ENCODE results near the gene SHANK1.
"Not testable (repeated sequence)": the region's sequence is repeated elsewhere in the genome, so short reads cannot be mapped to it uniquely, and the experiment has no call there.

SHANK1 gene

GRCh38 chr19:50719566-50719965, at the start of gene SHANK1:
TSS of gene SHANK1 (minus strand) at chr19:50719802. CDS start at chr19:50716919, 2,883 bp downstream.
- H3K4me3 ChIP-seq (ENCODE audit: low read length): no peak within 1 kb of the TSS
- no peak for TF ChIP-seq CTCF (conservative IDR thresholded peaks at IDR 0.05; ENCODE audit: low read depth, low read length)
- no peak for DNase-seq (ENCODE audit: low read depth)

DNA sequence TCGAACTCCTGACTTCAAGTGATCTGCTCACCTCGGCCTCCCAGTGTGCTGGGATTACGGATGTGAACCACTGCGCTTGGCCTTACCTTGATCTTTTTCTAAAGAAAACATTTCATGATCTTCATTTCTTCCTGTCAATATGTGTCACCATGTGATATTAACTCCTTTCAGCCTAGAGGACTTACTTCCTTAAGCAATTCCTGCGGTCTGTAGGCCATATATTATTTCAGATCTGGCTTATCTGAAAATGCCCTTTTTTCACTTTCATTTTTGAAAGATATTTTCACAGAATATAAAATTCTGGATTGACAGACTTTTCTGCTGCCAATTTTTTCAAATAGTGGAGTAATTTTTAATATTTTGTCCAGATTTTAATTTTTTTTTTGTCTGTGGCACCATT, 48.7 kb upstream of the SHANK1 start:
- no peak for DNase-seq (ENCODE audit: low read depth)
- H3K4me3 ChIP-seq (ENCODE audit: low read length): no peak overlapping the region
- no peak for TF ChIP-seq CTCF (conservative IDR thresholded peaks at IDR 0.05; ENCODE audit: low read depth, low read length)

- not testable (repeated sequence) for DNase-seq (ENCODE audit: low read depth); H3K4me3 ChIP-seq (ENCODE audit: low read length)
Observed at GRCh38 chr19:50767263-50767662, 47.7 kb upstream of the SHANK1 start.

DNA sequence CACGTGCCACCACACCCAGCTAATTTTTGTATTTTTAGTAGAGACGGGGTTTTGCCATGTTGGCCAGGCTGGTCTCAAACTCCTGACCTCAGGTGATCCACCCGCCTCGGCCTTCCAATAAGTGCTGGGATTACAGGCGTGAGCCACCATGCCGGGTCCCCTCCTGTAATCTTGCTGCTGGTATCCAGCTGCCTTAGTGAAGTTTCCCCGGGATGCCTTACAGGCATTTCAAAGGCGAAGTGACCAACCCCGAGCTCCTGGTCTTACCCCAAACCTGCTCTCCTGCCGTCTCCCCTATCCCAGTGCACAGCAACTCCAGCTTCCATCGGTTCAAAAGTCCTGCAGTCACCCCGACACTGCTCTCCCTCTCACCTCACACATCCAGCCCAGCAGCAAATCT, 47.1 kb upstream of the SHANK1 start:
- not testable (repeated sequence) for H3K4me3 ChIP-seq (ENCODE audit: low read length); DNase-seq (ENCODE audit: low read depth)

GRCh38 chr19:50764409-50764808, 44.8 kb upstream of the SHANK1 start:
- H3K4me3 ChIP-seq (ENCODE audit: low read length): no peak overlapping the region
- no peak for TF ChIP-seq CTCF (conservative IDR thresholded peaks at IDR 0.05; ENCODE audit: low read depth, low read length)
- DNase-seq (ENCODE audit: low read depth): no peak

DNA sequence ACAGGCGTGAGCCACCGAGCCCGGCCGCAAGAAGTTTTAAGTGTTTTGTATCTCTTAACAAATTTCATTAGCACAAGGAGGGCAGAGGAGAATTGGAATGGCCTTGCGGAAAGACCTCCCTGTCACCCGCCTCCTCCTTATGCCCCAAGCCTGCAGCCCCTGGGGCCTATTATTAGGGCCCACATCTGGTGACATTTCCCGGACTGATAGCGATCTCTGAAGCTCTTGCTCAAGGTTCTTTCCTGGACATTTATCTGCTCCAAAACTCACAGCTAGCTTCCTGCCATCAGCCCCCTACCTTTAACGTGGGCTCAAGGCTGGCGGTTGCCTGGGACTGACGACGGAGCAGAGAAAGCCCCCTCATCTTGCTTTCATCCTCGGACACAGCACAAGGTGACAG, 43.9 kb upstream of the SHANK1 start:
- DNase-seq (ENCODE audit: low read depth); H3K4me3 ChIP-seq (ENCODE audit: low read length): not testable (repeated sequence)

DNA sequence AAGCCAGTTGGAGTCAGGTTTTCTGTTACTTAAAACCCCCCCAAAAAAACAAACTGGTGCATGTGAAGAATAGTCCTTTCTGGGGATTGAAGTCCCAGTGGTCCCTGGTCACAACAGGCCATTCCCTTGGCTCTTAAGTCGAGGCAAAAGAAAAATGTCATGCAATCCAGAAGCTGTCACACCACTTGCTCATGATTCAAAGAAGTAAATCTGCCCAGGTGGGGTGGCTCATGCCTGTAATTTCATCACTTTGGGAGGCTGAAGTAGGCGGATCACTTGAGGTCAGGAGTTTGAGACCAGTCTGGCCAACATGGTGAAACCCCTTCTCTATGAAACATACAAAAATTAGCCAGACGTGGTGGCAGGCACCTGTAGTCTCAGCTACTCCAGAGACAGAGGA, 41.9 kb upstream of the SHANK1 start:
- not testable (repeated sequence) for H3K4me3 ChIP-seq (ENCODE audit: low read length); DNase-seq (ENCODE audit: low read depth)

GRCh38 chr19:50759886-50760285, 40.3 kb upstream of the SHANK1 start:
- H3K4me3 ChIP-seq (ENCODE audit: low read length): no peak overlapping the region
- DNase-seq (ENCODE audit: low read depth): no peak
- TF ChIP-seq CTCF (conservative IDR thresholded peaks at IDR 0.05; ENCODE audit: low read depth, low read length): no peak

- DNase-seq (ENCODE audit: low read depth); H3K4me3 ChIP-seq (ENCODE audit: low read length): not testable (repeated sequence)
Observed at GRCh38 chr19:50759076-50759475, 39.5 kb upstream of the SHANK1 start.

GRCh38 chr19:50757624-50758023, 38.0 kb upstream of the SHANK1 start:
- not testable (repeated sequence) for DNase-seq (ENCODE audit: low read depth); H3K4me3 ChIP-seq (ENCODE audit: low read length)

GRCh38 chr19:50756244-50756643, 36.6 kb upstream of the SHANK1 start:
- DNase-seq (ENCODE audit: low read depth); H3K4me3 ChIP-seq (ENCODE audit: low read length): not testable (repeated sequence)

Data from retinal pigment epithelial cell (primary cell).